Adipose tissue (tissue), 3 donors: Measurements from ENCODE around the gene CLEC4G. TPM values are rescaled to one million over a fixed set of nuclear protein-coding genes. Genes with fewer than 3 reads are reported as not detected.
"Not testable (repeated sequence)": the region's sequence is repeated elsewhere in the genome, so short reads cannot be mapped to it uniquely, and the experiment has no call there.

ENCODE experiments used
- H3K27ac ChIP-seq: one replicate; pipeline ENCODE4 v1.5.1; 2013; ENCODE audit warnings: low read depth, low read length
- WGBS, 3 donors: extraction: QIAGEN DNeasy Blood & Tissue Kit; methylation state at CpG; one replicate each; pipeline ENCODE4 v1.1.7; 2013; 5-methylcytosine and 5-hydroxymethylcytosine counted together
- polyA plus RNA-seq, 3 donors: library from polyadenylated mRNA; stranded (reverse); fragments of 200-250 nt; gene quantifications; one replicate each; pipeline ENCODE4 v1.2.3, GENCODE V29; 2013
- donor health status: healthy with polysubstance abuse.
- donor health status: Bipolar disorder and iron deficiency.
- donor health status: healthy.

The CLEC4G gene
- polyA plus RNA-seq, 3 donors = 2.7 to 21.5 (median 7.2) TPM

- H3K27ac ChIP-seq = no peak overlapping the region
- 11 to 32% (median 20%) methylated on average over 4 of the region's 4 CpGs for WGBS, 3 donors
Observed at GRCh38 chr19:7748756-7749155, 16.8 kb upstream of the CLEC4G start.

GRCh38 chr19:7748171-7748570 lies 16.3 kb upstream of the CLEC4G start:
- H3K27ac ChIP-seq = no peak overlapping the region
- 68 to 77% (median 77%) methylated on average over 2 of the region's 2 CpGs for WGBS, 3 donors

GRCh38 chr19:7746903-7747884 lies 15.3 kb upstream of the CLEC4G start, which contains the start of gene CD209:
TSS of gene CD209 (minus strand) at chr19:7747534. CDS start at chr19:7747511, 23 bp downstream.
- no peak within 1 kb of the TSS for H3K27ac ChIP-seq
- WGBS, 3 donors = 56 to 64% (median 57%) methylated on average over 7 of the region's 7 CpGs

- WGBS, 3 donors = 59 to 70% (median 61%) methylated on average over 4 of the region's 4 CpGs
- H3K27ac ChIP-seq = not testable (repeated sequence)
Observed at GRCh38 chr19:7746306-7746705, 14.4 kb upstream of the CLEC4G start.

- WGBS, 3 donors = 71 to 78% (median 75%) methylated on average over 11 to 12 of the region's 12 CpGs
- H3K27ac ChIP-seq = no peak overlapping the region
Observed at GRCh38 chr19:7744871-7745650, 13.2 kb upstream of the CLEC4G start.

GRCh38 chr19:7744199-7744786 lies 12.4 kb upstream of the CLEC4G start:
- 69 to 70% (median 70%) methylated on average over 5 of the region's 5 CpGs for WGBS, 3 donors
- H3K27ac ChIP-seq = no peak overlapping the region

- 51 to 73% (median 57%) methylated on average over 2 of the region's 2 CpGs for WGBS, 3 donors
Observed at GRCh38 chr19:7743425-7743841, 11.5 kb upstream of the CLEC4G start.

GRCh38 chr19:7742991-7743390 lies 11.1 kb upstream of the CLEC4G start:
- no peak overlapping the region for H3K27ac ChIP-seq
- 71 to 74% (median 73%) methylated on average over 11 of the region's 11 CpGs for WGBS, 3 donors

More at GRCh38 chr19:7743425-7743841, 11.5 kb upstream of the CLEC4G start:
- no peak overlapping the region for H3K27ac ChIP-seq

- 75 to 84% (median 81%) methylated on average over 2 of the region's 2 CpGs for WGBS, 3 donors
- no peak overlapping the region for H3K27ac ChIP-seq
Observed at GRCh38 chr19:7742575-7742974, 10.7 kb upstream of the CLEC4G start.

- no peak overlapping the region for H3K27ac ChIP-seq
- WGBS, 3 donors = 61 to 79% (median 62%) methylated on average over 6 of the region's 6 CpGs
Observed at GRCh38 chr19:7740682-7741054, 8.8 kb upstream of the CLEC4G start.

- no peak overlapping the region for H3K27ac ChIP-seq
- WGBS, 3 donors = 74 to 80% (median 76%) methylated on average over 19 of the region's 19 CpGs
Observed at GRCh38 chr19:7739801-7740681, 8.1 kb upstream of the CLEC4G start.

GRCh38 chr19:7739211-7739755 lies 7.4 kb upstream of the CLEC4G start:
- H3K27ac ChIP-seq = no peak overlapping the region
- WGBS, 3 donors = 22 to 36% (median 25%) methylated on average over 2 of the region's 2 CpGs

GRCh38 chr19:7738023-7738422 lies 6.1 kb upstream of the CLEC4G start:
- WGBS, 3 donors = 69 to 81% (median 74%) methylated on average over 7 of the region's 7 CpGs
- H3K27ac ChIP-seq = no peak overlapping the region

- H3K27ac ChIP-seq = no peak overlapping the region
- 71 to 85% (median 81%) methylated on average over 11 of the region's 11 CpGs for WGBS, 3 donors
Observed at GRCh38 chr19:7737215-7737614, 5.3 kb upstream of the CLEC4G start.

- H3K27ac ChIP-seq = no peak overlapping the region
- WGBS, 3 donors = 38 to 67% (median 43%) methylated on average over 1 of the region's 1 CpG
Observed at GRCh38 chr19:7736148-7736547, 4.2 kb upstream of the CLEC4G start.

GRCh38 chr19:7734220-7735203 lies 2.6 kb upstream of the CLEC4G start:
- H3K27ac ChIP-seq = no peak overlapping the region
- WGBS, 3 donors = 38 to 46% (median 42%) methylated on average over 10 to 12 of the region's 12 CpGs
